ENCODE measurements around the gene FAM124B. TPM values are rescaled to one million over a fixed set of nuclear protein-coding genes. Genes with fewer than 3 reads are reported as not detected.

Gene FAM124B
- total RNA-seq, 1 experiment from 2014 or later: not detected

DNA sequence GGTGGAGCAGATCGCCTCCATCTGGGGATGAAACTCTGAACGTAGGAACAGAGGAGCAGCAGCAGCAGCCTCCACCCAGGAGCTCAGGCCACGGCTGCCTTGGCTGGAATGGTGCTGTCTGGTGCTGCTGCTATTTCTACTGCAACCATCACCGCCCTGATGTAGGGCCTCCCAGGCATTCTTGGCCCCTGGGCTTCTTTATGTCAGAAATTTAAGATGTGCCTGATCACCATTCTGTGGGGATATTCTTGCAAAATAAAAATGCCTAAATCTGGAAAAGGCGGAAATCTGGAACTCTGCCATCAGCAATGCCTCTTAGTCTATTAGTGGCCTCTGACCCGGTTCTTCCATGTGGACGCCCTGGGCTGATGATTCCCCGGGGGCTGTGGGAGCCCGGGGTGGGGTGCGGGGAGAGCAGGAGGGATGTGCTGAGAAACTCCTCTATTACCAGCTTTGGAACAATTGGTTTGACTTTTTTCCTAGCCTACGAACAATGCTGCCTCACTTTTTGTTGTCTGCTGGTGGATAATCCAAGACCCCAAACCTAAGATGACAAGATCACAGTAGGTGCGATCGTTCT is 47.2 kb downstream of the FAM124B start:
- no peak for ATAC-seq
- no TSS peak for BruUV-seq (replicated peaks)
- no peak for DNase-seq
- no peaks in the 10 kb centered on the region for H3K9me2 ChIP-seq (replicated peaks; ENCODE audit: low read length)
- no peaks in the 10 kb centered on the region for H4K20me1 ChIP-seq (ENCODE audit: low read length)
- H3K9me3 ChIP-seq (ENCODE audit: low read length): no peaks in the 10 kb centered on the region
- TF ChIP-seq EZH2phosphoT487 (IDR thresholded peaks at IDR 0.05; ENCODE audit: borderline replicate concordance, low read length) (no peak), CTCF (conservative IDR thresholded peaks at IDR 0.05; ENCODE audit: low read depth, low read length) (no peak), EZH2 (IDR thresholded peaks at IDR 0.05; ENCODE audit: low read length, unreplicated experiment) (no peak)
- H2AFZ ChIP-seq (ENCODE audit: low read length): no peak overlapping the region
- ChIA-PET POLR2A (ENCODE audit: unreplicated experiment) (no interaction called here), CTCF (interaction anchor here (0.6 kb wide), 1 partner anchor 157 kb away, joined by 4 read pairs; no protein-coding TSS in a partner anchor)
- intact Hi-C loops (cut with micrococcal nuclease): loop anchor here (10.0 kb wide), 1 partner anchor 650 kb away; no protein-coding TSS in a partner anchor
- no peak overlapping the region for H3K27ac ChIP-seq (ENCODE audit: low read length)
- H3K9ac ChIP-seq (ENCODE audit: low read length): no peak overlapping the region
- no peaks in the 10 kb centered on the region; the same call in 1 of the 2 replicates for H3K27me3 ChIP-seq (ENCODE audit: low read length)
- H3K4me2 ChIP-seq (ENCODE audit: low read length): no peak overlapping the region
- H3K4me1 ChIP-seq (ENCODE audit: insufficient read depth, low read length): no peaks in the 10 kb centered on the region
- no peaks in the 10 kb centered on the region for H3K36me3 ChIP-seq (ENCODE audit: low read depth, low read length)
- no peaks in the 10 kb centered on the region for H3K79me2 ChIP-seq (ENCODE audit: low read length)
- no peaks in the 10 kb centered on the region for H3F3A ChIP-seq (ENCODE audit: low read length, unreplicated experiment)
- H3K4me3 ChIP-seq (ENCODE audit: low read length): no peak overlapping the region

- POLR2A ChIA-PET (ENCODE audit: unreplicated experiment): no interaction called here
- no peak overlapping the region for H3K27ac ChIP-seq (ENCODE audit: low read length)
- no peak for ATAC-seq
- no peak overlapping the region for H2AFZ ChIP-seq (ENCODE audit: low read length)
- CTCF ChIA-PET: no interaction called here
- no peak overlapping the region for H3K4me3 ChIP-seq (ENCODE audit: low read length)
- no peaks in the 10 kb centered on the region for H3K36me3 ChIP-seq (ENCODE audit: low read depth, low read length)
- no peaks in the 10 kb centered on the region for H3K79me2 ChIP-seq (ENCODE audit: low read length)
- no peaks in the 10 kb centered on the region for H3F3A ChIP-seq (ENCODE audit: low read length, unreplicated experiment)
- H3K9me3 ChIP-seq (ENCODE audit: low read length): no peaks in the 10 kb centered on the region
- H4K20me1 ChIP-seq (ENCODE audit: low read length): no peaks in the 10 kb centered on the region
- intact Hi-C loops (cut with micrococcal nuclease): loop anchor here (10.0 kb wide), 1 partner anchor 654 kb away; no protein-coding TSS in a partner anchor
- H3K27me3 ChIP-seq (ENCODE audit: low read length): no peaks in the 10 kb centered on the region; the same call in 1 of the 2 replicates
- DNase-seq: no peak
- BruUV-seq (replicated peaks): no TSS peak
- no peaks in the 10 kb centered on the region for H3K9me2 ChIP-seq (replicated peaks; ENCODE audit: low read length)
- H3K4me1 ChIP-seq (ENCODE audit: insufficient read depth, low read length): no peaks in the 10 kb centered on the region; the same call in 1 of the 2 replicates
- no peak overlapping the region for H3K9ac ChIP-seq (ENCODE audit: low read length)
- no peak for TF ChIP-seq EZH2 (IDR thresholded peaks at IDR 0.05; ENCODE audit: low read length, unreplicated experiment)
- TF ChIP-seq EZH2phosphoT487 (IDR thresholded peaks at IDR 0.05; ENCODE audit: borderline replicate concordance, low read length): no peak
- no peak for TF ChIP-seq CTCF (conservative IDR thresholded peaks at IDR 0.05; ENCODE audit: low read depth, low read length)
- H3K4me2 ChIP-seq (ENCODE audit: low read length): no peak overlapping the region
Measured at GRCh38 chr2:224350703-224351102, 51.2 kb downstream of the FAM124B start.

DNA sequence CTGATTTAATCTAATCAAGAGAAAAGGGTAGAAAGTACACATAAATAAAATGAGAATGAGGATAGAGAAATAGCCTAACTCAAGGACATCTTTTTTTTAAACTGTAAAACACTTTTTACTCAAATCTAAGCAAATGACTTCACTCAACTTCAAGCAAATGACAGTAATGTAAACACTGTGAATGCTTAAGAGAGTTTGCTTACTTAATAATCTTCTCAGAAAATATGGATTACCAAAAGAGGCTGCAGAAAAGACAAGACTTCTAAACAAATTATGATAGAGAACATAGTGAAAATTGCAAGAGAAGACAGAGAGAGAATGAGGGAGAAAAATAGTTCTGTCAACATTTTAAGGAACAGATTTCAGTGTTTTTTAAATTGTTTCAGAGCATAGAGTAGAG is 52.5 kb downstream of the FAM124B start:
- Histone ChIP-seq H3K27me3 (ENCODE audit: low read length) (no peaks in the 10 kb centered on the region; the same call in 1 of the 2 replicates), H3F3A (ENCODE audit: low read length, unreplicated experiment) (no peaks in the 10 kb centered on the region), H4K20me1 (ENCODE audit: low read length) (no peaks in the 10 kb centered on the region), H3K9me2 (replicated peaks; ENCODE audit: low read length) (no peaks in the 10 kb centered on the region), H3K27ac (ENCODE audit: low read length) (no peak overlapping the region), H3K79me2 (ENCODE audit: low read length) (no peaks in the 10 kb centered on the region), H3K4me1 (ENCODE audit: insufficient read depth, low read length) (no peaks in the 10 kb centered on the region; the same call in 1 of the 2 replicates), H3K36me3 (ENCODE audit: low read depth, low read length) (no peaks in the 10 kb centered on the region), H2AFZ (ENCODE audit: low read length) (no peak overlapping the region), H3K9ac (ENCODE audit: low read length) (no peak overlapping the region), H3K4me2 (ENCODE audit: low read length) (no peak overlapping the region), H3K9me3 (ENCODE audit: low read length) (no peaks in the 10 kb centered on the region), H3K4me3 (ENCODE audit: low read length) (no peak overlapping the region)
- CTCF ChIA-PET: no interaction called here
- intact Hi-C loops (cut with micrococcal nuclease): loop anchor here (5.0 kb wide), 1 partner anchor 62 kb away; no protein-coding TSS in a partner anchor
- POLR2A ChIA-PET (ENCODE audit: unreplicated experiment): no interaction called here
- no TSS peak for BruUV-seq (replicated peaks)
- TF ChIP-seq EZH2phosphoT487 (IDR thresholded peaks at IDR 0.05; ENCODE audit: borderline replicate concordance, low read length): no peak
- no peak for TF ChIP-seq EZH2 (IDR thresholded peaks at IDR 0.05; ENCODE audit: low read length, unreplicated experiment)
- TF ChIP-seq CTCF (conservative IDR thresholded peaks at IDR 0.05; ENCODE audit: low read depth, low read length): no peak
- DNase-seq (no peak), ATAC-seq (no peak)

All from PC-3 (cell line).